HPDE6-E6E7 (cell line): Measurements from ENCODE around the gene DUOXA2.

Source experiments
- DNase-seq: peaks from one replicate; pipeline ENCODE4 v3.0.0; 2011; ENCODE audit warnings: missing footprints; ENCODE audit errors: extremely low spot score

DUOXA2 gene

DNA sequence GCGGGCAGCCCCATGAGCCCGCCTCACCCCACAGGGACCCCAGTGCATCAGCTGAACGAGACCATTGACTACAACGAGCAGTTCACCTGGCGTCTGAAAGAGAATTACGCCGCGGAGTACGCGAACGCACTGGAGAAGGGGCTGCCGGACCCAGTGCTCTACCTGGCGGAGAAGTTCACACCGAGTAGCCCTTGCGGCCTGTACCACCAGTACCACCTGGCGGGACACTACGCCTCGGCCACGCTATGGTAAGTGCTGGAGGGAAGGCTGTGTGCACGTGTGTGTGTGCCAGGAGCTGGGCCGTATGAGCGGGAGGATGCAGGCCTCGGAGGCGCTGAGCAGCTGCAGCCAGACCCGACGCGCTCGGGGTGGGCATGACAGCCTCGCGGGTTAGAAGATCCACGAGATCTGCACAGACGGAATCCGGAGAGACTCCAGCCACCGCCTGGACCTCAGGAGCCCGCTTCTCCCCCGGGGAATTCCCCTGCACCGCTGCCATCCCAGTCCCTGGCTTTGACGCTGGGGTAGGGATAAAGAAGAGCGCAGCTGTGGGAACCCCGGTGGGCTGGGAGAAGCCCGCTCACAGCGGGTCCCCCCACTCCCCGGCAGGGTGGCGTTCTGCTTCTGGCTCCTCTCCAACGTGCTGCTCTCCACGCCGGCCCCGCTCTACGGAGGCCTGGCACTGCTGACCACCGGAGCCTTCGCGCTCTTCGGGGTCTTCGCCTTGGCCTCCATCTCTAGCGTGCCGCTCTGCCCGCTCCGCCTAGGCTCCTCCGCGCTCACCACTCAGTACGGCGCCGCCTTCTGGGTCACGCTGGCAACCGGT, 2.6 kb downstream of the DUOXA2 start:
- no peak for DNase-seq

DNA sequence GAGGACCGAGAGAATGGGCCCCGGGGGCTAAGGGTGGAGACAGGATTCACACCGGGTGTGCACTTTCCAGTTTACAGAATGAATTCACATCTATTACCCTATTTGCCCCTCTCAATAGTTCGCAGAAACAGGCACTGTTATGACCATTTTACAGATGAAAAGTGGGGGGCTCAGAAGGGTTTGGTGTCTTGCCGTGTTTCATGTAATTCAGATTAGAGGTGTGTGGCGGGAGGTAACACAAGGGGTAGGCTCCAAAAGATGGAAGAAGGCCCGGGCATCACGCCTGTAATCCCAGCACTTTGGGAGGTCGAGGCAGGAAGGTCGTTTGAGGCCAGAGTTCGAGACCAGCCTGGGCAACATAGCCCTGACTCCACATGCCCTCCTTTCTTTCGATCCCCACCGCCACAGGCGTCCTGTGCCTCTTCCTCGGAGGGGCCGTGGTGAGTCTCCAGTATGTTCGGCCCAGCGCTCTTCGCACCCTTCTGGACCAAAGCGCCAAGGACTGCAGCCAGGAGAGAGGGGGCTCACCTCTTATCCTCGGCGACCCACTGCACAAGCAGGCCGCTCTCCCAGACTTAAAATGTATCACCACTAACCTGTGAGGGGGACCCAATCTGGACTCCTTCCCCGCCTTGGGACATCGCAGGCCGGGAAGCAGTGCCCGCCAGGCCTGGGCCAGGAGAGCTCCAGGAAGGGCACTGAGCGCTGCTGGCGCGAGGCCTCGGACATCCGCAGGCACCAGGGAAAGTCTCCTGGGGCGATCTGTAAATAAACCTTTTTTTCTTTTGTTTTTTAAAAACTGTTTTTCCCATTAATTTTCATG, 3.4 kb downstream of the DUOXA2 start:
- no peak for DNase-seq

DNA sequence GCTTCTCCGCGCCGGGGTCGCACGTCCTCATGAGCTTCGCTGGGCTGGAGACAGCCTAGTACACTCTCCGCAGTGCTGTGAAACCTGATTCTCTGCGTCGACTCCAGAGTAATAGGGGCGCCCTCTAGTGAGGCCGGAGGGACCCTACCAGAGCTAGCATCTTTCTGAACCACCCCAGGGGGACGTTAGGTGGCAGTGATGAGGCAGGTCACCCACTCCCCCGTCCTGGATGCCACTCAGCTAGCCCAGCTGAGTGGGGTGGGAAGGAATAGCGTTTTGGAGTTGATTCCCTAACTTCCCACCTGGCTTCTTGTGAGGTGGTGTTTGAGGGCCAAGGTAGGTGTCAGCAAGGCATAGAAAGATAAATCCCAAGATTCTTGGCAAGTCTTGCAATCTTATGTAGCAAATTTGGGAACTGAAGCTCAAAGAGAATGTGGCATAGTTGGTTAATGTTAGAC, 4.0 kb downstream of the DUOXA2 start:
- peak; percentile 92 for DNase-seq

DNA sequence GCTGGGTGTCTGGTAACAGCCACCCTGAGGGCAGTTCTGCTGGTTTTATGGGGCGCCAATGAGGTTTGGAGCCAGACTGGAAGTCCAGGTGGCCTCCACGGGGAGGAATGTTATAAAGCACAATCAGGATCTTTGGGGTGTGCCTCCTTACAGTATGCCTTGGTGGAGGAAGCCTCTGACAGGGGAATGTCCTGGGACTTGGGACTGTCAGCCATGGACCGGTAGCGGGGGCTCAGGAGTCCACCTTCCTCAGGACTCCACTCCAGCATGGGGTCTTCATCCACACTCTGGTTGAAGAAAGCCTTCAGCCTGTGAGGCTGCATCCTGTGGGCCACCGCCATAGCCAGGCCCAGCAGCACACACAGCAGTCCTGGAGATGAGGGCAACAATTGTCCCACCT, 4.9 kb downstream of the DUOXA2 start:
- DNase-seq, result no peak

DNA sequence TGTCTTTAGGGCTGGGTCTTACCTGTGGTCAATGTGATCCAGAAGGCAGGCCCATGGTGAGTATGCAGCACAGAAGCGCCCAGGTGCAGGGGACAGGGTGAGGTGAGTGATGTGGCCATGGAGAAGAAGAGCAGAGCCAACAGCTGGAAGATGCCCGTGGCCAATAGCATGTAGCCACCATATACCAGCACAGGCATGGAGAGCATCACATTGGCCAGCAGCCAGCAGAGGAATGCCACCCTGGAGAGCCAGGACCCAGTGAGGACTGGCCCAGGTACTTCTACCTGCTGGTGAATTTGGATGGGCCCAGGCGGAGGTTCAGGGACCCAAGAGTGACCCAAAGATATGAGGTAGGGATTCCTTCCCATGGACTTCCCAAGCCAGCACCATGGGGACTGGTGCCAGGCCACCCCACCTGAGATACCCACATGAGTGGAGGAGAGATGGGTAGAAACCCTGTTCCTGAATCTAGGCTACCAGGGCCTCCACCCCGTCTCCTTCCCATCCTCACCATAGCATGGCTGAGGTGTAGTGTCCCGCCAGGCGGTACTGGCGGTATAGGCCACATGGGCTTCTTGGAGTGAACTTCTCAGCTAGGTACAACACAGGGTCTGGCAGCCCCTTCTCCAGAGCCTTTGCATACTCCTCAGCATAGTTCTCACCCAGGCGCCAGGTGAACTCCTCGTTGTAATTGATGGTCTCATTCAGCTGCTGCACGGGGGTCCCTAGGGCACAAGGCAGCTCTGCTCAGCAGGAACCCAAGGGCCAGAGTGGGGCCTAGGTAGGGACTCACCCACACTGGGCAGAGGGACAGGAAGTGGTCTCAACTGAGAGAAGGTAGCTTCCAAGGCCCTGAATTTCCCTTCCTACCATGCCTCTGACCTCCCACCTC, 6.2 kb downstream of the DUOXA2 start:
- no peak for DNase-seq

DNA sequence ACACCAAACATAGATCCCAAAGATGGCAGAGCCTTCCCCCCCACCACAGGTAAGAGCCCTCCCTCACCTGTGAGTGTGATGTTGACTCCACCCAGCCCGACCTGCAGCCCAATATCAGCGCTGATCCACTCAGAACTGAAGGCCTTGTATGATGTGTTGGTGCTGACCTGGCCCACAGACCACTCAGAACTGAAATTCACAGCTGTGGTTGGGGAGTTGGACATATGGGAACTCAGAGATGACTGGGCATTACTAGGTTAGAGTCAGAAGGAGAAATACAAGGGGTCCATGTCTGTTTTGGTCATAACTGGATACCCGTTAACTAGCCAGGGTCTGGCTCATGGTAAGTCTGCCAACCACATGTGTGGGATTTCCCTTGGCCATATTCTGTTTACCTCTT, 6.9 kb downstream of the DUOXA2 start:
- no peak for DNase-seq

DNA sequence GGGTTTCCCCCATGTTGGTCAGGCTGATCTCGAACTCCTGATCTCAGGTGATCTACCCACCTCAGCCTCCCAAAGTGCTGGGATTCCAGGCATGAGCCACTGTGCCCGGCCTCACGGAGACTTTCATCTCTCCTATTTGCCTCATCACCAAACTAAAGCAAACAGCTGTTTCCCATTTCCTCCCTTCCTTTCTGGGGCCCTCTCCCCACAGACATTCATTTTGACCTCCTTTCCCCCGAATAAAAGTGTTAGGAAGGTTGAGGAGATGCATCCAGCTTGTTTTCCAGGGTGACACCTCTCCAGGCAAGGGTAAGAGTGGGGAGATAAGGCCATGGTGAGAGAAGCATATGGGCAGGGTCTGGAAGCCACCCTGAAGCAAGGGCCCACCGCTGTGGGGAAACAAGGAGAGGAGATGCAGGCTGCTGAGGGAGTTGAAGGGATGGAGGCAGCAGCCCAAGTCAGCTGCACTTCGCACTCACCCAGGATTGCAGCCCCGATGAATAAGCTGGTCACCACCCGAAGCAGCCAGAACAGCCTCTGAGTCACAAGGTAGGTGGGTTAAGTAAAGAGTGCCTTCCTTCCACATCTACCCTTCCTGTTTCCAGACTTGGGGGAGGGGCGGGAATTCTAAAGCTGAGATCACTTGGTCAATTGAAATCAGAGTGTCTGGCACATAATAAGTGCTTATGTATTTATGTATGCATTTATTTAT, 7.7 kb downstream of the DUOXA2 start:
- DNase-seq, result peak; percentile 94

DNA sequence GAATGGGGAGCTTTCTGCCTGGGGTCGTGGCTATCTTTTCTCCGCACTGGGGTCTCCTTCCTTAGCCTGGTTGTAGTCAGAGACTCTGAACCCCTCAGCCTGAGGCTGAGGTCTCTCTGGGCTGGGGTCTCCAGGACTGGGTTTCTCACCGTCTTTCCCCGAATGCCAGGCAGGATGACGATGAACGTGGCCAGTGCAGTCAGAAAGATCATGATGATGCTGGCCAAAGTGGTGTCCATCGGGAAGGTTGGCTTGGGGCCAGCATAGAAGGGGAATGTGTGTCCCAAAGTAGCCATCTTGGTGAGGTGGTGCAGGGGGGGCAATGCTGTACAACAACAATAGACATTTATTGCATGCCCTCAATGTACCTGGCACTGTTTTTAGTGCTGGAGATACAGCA, 8.6 kb downstream of the DUOXA2 start:
- DNase-seq, result no peak

DNA sequence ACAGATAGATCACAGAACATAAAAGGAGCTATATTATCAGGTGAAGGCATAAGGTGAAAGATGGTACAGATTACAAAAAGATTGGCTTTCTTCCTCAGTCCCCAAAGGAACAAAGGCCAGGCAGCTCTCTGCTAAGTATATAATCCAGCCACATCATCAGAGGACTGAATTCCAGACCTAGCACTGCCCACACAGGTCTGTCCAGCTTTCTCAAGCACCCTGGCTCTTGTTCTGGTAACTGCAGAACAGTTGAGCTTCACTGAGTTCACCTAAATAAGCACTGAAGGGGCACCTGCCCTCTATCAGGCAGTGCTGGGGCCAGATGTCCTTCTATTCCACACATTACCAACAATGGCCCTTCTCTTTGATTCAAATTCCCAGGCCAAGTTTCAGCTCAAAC, 9.3 kb downstream of the DUOXA2 start:
- no peak for DNase-seq

DNA sequence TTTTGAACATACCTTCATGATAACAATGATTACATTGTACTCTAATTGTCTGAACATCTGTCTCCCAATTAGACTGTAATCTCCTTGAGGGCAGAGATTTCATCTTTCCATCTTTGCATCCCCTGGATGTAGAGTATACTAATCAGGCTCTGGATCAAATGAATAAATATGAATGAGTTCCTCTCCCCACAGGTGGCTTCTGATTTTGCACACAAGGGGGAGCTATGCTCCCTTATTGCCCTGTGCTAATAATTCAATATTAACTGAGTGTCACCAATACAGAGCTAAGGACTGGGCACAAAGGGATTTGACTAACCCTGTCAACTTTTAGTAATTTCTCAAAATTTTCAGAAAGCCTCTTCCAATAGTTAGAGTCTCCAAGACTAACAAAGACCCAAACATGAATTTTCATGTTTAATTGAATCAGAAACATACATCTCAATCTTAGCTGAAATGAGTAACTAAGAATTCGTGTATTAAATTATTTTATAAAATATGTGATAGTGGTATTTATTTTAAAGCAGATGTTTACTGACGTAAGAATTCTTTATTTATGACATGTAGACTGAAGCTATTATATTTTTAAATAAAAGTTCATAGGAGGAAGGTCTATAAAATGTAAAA, 12.5 kb downstream of the DUOXA2 start:
- no peak for DNase-seq

DNA sequence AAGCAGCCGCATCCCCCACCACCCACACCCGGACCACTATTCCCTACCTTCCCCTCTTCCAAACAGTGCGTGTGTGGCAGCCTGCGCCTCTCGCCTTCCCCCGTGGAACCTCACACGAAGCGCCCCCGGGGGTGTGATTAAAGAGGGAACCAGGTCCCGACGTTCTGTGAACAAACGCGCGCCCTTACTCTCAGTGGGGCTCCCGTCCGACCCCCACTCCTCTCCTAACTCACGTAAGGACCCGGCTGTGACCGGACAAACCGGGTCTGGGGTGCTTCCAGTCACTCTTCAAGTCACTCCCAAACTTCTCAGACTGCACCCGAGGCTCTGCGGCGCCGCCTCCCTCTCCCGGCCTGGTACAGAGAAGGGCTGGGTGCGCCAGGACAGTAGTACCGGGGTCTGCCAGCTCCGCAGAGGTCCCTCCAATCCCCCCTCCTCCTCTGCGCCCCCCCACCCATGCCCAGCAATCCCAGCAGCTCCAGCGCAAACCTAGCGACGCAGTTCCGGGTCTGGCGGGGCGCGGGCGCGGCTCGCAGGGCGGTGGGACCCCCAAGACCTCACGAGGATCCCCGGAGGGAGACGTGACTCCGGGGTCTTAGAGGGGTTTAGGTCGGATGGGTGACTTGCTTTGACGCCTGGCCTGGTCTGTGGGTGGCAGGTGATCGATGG, 15.0 kb downstream of the DUOXA2 start:
- no peak for DNase-seq

DNA sequence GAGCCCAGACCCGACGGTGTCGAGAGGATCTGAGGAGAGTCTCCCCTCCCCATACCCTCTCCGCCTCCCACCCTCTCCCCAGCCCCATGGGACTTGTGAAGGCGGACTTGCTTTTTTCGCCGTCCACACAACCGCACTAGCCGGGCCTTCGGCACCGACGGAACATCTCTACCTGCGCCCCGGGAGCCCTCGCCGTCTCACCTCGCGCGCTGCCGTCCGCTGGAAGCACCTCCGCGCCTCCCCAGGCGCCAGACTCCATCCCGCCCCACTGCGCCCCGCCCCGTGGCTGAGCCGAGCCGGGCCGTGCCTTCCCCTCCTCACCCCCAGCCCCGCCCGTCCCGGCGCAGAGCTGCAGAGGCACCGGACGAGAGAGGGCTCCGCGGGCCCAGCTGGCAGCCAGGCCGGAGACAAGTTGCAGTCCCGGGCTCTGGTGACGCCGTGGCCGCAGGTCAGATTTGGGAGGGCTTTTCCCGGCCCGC, 15.6 kb downstream of the DUOXA2 start, which contains the start of the genes DUOX1 and DUOXA1:
Gene DUOX1, plus strand, starts transcription at position 344 of the 479 bp plus-strand sequence. CDS start 1,973 bp downstream, outside the sequence.
Gene DUOXA1, minus strand, starts transcription at position 229 of the 479 bp plus-strand sequence. CDS start 6,865 bp downstream, outside the sequence.
- DNase-seq, result peak; percentile 88

DNA sequence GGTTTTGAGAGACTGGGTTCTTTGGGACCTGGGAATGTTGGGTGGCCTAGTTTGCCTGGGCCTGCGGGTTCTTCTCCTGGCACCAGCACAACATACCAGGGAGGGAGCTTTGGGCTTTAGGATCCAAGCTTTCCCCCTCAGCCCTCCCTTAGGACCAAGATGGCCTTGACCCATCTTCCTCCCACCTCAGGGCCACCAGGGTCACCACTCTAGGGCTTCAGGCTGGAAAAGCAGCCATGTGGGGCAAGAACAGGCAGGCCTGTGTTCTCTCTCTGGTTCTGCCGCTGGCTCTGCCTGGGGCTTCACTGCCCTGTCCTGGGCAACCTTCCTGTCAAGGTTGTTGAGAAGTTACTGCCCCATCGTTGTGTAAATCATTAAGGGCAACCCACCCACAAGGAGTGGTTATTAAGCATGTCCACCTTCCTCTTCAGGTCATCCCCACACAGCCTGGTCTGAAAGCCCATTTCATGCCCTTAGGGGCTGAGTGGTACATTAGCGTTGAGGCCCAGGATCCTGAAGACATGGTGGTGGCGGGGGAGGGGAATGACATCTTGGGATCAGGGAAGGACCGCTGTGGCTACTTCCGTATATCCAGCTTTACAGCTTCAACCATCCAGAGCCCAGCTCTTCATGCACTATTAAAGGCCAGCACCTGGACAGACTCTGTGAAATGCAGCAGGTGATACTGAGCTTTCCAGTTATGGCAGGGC, 16.3 kb downstream of the DUOXA2 start:
- DNase-seq, result no peak

DNA sequence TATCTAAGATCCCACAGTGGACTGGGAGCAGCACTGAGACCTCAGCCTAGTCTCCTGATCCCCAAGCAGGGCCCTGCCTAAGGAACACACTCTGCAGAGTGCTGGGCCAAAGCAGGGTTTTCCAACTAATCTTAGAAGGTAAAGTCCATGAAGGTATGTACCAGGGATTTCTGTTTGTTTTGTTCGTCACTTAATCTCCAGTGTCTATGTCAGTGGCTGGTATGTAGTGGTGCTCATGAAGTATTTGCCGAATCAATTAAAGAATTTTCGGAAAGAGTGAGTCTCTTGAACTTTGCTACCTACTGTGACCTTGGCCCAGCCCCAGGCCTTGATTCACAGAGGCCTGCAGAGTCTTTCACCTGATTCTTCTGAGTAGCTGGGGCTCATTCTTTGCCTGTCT, 17.4 kb downstream of the DUOXA2 start:
- DNase-seq, result no peak

DNA sequence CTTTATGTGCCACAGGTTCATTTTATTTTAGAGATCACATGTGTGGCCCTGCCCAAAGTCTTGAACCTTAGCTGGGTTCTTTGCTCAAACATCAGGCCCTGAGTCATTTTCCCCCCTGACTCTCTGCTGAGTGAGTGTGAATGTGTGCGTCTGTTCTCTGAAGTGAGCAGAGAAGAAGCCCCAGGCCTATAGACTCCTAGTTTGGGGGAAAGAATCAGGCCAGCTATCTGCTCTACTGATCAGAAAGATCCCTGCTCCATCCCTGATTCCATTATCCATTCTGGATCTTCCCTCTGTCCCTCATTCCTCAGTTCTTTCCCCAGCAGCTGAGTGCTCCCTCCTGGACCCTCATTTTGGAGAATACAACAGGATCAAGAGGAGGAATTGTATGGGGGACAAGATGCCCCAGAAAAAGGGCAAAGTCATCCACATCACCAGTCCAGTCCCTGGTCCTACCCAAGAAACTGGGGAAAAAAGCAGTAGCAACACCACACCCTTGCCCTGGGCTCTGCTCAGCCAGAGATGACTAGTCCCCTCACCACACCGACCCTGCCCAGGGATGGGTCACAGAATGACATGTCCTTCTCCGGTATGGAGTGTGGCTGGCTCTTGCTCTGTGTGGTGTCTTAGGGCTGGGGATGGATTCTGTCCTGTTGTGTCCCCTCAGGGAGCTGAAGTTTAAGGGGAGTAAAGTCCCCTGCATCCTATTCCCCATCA, 18.9 kb downstream of the DUOXA2 start:
- DNase-seq, result no peak

DNA sequence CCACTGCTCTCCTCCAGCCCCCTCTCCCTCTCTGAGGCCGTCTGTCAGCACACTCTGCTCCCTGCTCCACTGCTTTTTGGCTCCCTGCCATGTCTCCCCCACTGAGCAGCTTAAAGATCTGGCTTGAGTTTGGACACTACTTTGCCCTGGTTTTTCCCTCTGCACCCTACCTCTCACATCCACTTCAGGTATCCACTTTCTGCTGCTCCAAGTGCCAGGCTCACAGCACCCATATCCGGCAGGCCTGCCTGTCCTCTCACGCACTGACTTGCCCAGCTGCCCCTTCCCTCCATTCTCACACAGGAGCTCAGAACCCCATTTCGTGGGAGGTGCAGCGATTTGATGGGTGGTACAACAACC, 19.4 kb downstream of the DUOXA2 start:
- DNase-seq, result no peak

DNA sequence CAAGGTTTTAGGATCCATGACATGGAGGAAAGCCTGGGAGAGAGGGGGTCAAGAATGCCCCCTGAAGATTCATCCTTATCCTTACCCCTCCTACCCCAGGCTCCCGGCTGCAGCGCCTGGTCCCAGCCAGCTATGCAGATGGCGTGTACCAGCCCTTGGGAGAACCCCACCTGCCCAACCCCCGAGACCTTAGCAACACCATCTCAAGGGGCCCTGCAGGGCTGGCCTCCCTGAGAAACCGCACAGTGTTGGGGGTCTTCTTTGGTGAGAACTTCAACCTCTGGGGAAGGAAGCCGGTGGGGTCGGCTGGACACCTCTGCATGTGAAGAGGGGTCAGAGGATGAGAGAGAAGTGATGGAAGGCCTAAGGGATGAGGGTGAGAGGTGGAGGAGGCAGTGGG, 19.9 kb downstream of the DUOXA2 start:
- DNase-seq, result no peak
